ENCODE measurements around the gene PCID2.

PCID2 gene

DNA sequence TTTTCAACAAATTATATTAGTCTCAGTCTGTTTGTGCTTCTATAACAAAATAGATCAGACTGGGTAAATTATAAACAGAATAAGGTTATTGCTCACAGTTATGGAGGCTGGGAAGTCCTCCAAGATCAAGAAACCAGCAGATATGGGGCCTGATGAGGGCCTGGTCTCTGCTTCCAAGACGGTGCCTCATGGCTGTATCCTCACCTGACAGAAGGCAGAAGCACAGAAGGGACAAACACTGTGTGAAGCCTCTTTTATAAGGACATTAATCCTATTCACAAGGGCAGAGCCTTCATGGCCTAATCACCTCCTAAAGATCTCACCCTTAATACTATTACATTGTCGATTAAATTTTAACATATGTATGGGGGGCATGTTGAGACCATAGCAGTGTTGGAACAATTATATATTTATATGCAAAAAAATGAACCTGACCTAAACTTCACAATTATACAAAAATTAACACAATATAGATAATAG lies 73.1 kb downstream of the PCID2 start:
- TF ChIP-seq EZH2 (IDR thresholded peaks at IDR 0.05; ENCODE audit: borderline replicate concordance, low read length) = no peak
- TF ChIP-seq, protein P1, sequence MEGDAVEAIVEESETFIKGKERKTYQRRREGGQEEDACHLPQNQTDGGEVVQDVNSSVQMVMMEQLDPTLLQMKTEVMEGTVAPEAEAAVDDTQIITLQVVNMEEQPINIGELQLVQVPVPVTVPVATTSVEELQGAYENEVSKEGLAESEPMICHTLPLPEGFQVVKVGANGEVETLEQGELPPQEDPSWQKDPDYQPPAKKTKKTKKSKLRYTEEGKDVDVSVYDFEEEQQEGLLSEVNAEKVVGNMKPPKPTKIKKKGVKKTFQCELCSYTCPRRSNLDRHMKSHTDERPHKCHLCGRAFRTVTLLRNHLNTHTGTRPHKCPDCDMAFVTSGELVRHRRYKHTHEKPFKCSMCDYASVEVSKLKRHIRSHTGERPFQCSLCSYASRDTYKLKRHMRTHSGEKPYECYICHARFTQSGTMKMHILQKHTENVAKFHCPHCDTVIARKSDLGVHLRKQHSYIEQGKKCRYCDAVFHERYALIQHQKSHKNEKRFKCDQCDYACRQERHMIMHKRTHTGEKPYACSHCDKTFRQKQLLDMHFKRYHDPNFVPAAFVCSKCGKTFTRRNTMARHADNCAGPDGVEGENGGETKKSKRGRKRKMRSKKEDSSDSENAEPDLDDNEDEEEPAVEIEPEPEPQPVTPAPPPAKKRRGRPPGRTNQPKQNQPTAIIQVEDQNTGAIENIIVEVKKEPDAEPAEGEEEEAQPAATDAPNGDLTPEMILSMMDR (IDR thresholded peaks at IDR 0.05; ENCODE audit: low read length) = no peak
- Histone ChIP-seq H3K4me1 (ENCODE audit: insufficient read depth, low read length, severe bottlenecking) (no peaks in the 10 kb centered on the region), H3K4me2 (ENCODE audit: low read length) (no peak overlapping the region)

DNA sequence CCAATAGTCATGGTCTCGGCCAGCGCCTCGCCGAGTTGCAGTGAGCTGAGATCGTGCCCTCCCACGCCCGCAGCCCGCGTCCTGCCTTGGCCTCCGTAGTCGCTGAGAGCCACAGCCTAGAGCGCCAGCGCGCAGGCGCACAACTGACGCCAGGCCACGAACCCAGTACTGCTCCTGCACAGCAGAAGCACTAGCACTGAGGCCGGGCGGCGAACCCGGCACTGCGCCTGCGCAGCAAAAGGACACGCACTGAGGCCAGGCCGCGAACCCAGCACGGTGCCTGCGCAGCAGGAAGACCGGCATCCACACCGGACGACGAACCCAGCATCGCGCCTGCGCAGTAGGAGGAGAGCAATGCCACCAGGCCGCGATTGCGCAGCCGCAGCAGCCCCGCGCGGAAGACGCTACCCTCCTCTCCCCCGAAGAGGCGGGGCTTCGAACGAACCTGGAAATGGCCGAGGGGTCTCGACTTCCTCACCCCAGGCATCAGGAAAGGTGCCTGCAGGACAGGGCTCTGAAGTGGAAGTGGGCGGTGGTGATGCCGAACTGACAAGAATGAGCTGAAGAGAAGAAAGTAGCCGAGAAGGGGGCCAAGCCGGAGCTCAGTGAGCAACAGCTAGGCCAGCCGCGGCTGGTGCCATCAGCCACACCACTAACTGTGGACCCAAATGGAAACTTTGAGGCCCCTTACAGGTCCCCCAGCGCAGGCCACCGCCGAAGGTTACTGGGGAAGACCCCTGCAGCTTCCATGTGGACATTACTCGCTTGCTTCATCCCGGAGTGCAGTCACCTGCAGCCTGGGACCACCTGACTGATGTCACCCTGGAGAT lies 78.3 kb downstream of the PCID2 start:
- H3K9me2 ChIP-seq (ENCODE audit: low read depth, low read length) = no peaks in the 10 kb centered on the region
- no peaks in the 10 kb centered on the region for H3K9me3 ChIP-seq (ENCODE audit: low read length)
- no peak overlapping the region for H3K4me2 ChIP-seq (ENCODE audit: low read length)
- H3K4me1 ChIP-seq (ENCODE audit: insufficient read depth, low read length, severe bottlenecking) = no peaks in the 10 kb centered on the region
- no peaks in the 10 kb centered on the region for H4K20me1 ChIP-seq (ENCODE audit: insufficient read depth, low read length)
- no peak overlapping the region for H2AFZ ChIP-seq (ENCODE audit: low read length)
- H3K27me3 ChIP-seq (ENCODE audit: insufficient read depth, low read length) = no peaks in the 10 kb centered on the region; the same call in 1 of the 2 replicates
- no peak overlapping the region for H3K9ac ChIP-seq (ENCODE audit: low read length)
- H3F3A ChIP-seq (ENCODE audit: insufficient read depth, low read length) = no peaks in the 10 kb centered on the region
- no peaks in the 10 kb centered on the region for H3K36me3 ChIP-seq (ENCODE audit: insufficient read depth, low read length)
- no peak overlapping the region for H3K27ac ChIP-seq (ENCODE audit: low read depth, low read length, poor library complexity, severe bottlenecking)
- TF ChIP-seq, protein P1 (IDR thresholded peaks at IDR 0.05; ENCODE audit: low read length) = no peak
- no peak for TF ChIP-seq EZH2 (IDR thresholded peaks at IDR 0.05; ENCODE audit: borderline replicate concordance, low read length)
- no peak overlapping the region for H3K4me3 ChIP-seq (ENCODE audit: low read depth, low read length, poor library complexity, severe bottlenecking)
- no peaks in the 10 kb centered on the region for H3K79me2 ChIP-seq (ENCODE audit: insufficient read depth, low read length)

More for the DNA sequence above, 73.1 kb downstream of the PCID2 start:
- no peaks in the 10 kb centered on the region for H3K9me2 ChIP-seq (ENCODE audit: low read depth, low read length)
- no peaks in the 10 kb centered on the region for H4K20me1 ChIP-seq (ENCODE audit: insufficient read depth, low read length)
- no peaks in the 10 kb centered on the region for H3K36me3 ChIP-seq (ENCODE audit: insufficient read depth, low read length)
- H3K9me3 ChIP-seq (ENCODE audit: low read length) = no peaks in the 10 kb centered on the region
- no peak overlapping the region for H3K4me3 ChIP-seq (ENCODE audit: low read depth, low read length, poor library complexity, severe bottlenecking)
- H3K79me2 ChIP-seq (ENCODE audit: insufficient read depth, low read length) = no peaks in the 10 kb centered on the region
- H2AFZ ChIP-seq (ENCODE audit: low read length) = no peak overlapping the region
- H3K27ac ChIP-seq (ENCODE audit: low read depth, low read length, poor library complexity, severe bottlenecking) = no peak overlapping the region
- no peaks in the 10 kb centered on the region for H3K27me3 ChIP-seq (ENCODE audit: insufficient read depth, low read length)
- no peak overlapping the region for H3K9ac ChIP-seq (ENCODE audit: low read length)
- H3F3A ChIP-seq (ENCODE audit: insufficient read depth, low read length) = no peaks in the 10 kb centered on the region

DNA sequence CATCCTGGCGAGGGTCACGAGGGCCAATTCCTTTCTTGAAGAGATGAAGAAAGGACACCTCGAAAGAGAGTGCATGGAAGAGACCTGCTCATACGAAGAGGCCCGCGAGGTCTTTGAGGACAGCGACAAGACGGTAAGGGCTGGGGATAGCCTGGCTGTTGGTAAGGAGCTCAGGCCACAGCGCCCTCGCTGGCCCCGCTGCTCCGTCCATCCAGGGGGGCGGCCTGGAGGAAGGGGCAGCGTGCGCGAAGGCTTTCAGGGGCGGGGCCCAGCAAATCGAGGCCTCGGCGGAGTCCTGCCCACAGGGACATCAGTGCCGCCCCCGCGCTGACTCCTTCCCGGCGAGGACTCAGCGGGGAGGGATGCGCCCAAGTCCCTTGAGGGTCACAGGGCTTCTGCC lies 79.0 kb downstream of the PCID2 start:
- no peaks in the 10 kb centered on the region; the same call in 1 of the 2 replicates for H3K27me3 ChIP-seq (ENCODE audit: insufficient read depth, low read length)
- no peaks in the 10 kb centered on the region for H3K79me2 ChIP-seq (ENCODE audit: insufficient read depth, low read length)
- no peaks in the 10 kb centered on the region for H3K9me3 ChIP-seq (ENCODE audit: low read length)
- no peak overlapping the region for H2AFZ ChIP-seq (ENCODE audit: low read length)
- H3K4me2 ChIP-seq (ENCODE audit: low read length) = no peak overlapping the region
- H3K36me3 ChIP-seq (ENCODE audit: insufficient read depth, low read length) = no peaks in the 10 kb centered on the region
- no peaks in the 10 kb centered on the region for H3F3A ChIP-seq (ENCODE audit: insufficient read depth, low read length)
- no peaks in the 10 kb centered on the region for H3K4me1 ChIP-seq (ENCODE audit: insufficient read depth, low read length, severe bottlenecking)
- no peak overlapping the region for H3K4me3 ChIP-seq (ENCODE audit: low read depth, low read length, poor library complexity, severe bottlenecking)
- TF ChIP-seq, protein P1 (IDR thresholded peaks at IDR 0.05; ENCODE audit: low read length) = no peak
- TF ChIP-seq EZH2 (IDR thresholded peaks at IDR 0.05; ENCODE audit: borderline replicate concordance, low read length) = no peak
- no peak overlapping the region for H3K9ac ChIP-seq (ENCODE audit: low read length)
- H3K9me2 ChIP-seq (ENCODE audit: low read depth, low read length) = no peaks in the 10 kb centered on the region
- no peak overlapping the region for H3K27ac ChIP-seq (ENCODE audit: low read depth, low read length, poor library complexity, severe bottlenecking)
- H4K20me1 ChIP-seq (ENCODE audit: insufficient read depth, low read length) = no peaks in the 10 kb centered on the region

Measured in OCI-LY1 (cell line).